ENCODE measurements around the gene BRD1. TPM values are rescaled to one million over a fixed set of nuclear protein-coding genes. Genes with fewer than 3 reads are reported as not detected.

BRD1 gene
- total and polyA plus RNA-seq, 3 donors from 2014 or later = 113 to 122 (median 114) TPM

DNA sequence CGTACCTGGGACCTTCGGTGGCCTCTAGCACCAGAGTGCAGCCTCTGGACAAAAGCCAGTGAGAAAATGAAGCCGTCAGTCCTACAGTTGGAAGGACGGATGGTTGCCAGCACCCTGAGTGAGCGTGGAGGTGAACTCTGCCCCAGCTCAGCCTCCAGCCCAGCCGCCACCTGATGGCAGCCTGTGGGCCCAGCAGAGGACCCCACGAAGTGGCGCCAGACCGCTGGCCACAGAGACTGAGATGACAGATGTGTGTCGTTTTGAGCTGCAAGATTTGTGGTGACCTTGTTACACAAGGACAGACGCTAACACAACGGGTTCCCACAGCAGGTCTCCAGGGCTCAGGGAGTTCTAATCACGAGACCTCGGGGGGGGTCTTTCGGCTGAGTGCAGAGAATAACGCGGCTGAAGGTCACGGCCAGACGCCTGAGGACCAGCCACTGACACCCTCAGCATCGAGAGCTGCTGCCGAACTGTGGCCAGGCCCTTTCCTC is 75.0 kb downstream of the BRD1 start:
- WGBS, 2 donors = 55 to 59% methylated on average over 13 to 21 of the region's 21 CpGs
- intact Hi-C loops (cut with DNase I; ENCODE audit: low total_unique reads) = no loop called here
- Histone ChIP-seq H3K4me3 (no peak overlapping the region), H3K27ac (no peak overlapping the region), H3K4me1 (no peaks in the 10 kb centered on the region), H3K36me3 (ENCODE audit: low read depth, missing control alignments) (no peaks in the 10 kb centered on the region), H3K27me3 (no peaks in the 10 kb centered on the region), H3K9me3 (no peaks in the 10 kb centered on the region)
- DNase-seq = no peak
- TF ChIP-seq, protein P1, sequence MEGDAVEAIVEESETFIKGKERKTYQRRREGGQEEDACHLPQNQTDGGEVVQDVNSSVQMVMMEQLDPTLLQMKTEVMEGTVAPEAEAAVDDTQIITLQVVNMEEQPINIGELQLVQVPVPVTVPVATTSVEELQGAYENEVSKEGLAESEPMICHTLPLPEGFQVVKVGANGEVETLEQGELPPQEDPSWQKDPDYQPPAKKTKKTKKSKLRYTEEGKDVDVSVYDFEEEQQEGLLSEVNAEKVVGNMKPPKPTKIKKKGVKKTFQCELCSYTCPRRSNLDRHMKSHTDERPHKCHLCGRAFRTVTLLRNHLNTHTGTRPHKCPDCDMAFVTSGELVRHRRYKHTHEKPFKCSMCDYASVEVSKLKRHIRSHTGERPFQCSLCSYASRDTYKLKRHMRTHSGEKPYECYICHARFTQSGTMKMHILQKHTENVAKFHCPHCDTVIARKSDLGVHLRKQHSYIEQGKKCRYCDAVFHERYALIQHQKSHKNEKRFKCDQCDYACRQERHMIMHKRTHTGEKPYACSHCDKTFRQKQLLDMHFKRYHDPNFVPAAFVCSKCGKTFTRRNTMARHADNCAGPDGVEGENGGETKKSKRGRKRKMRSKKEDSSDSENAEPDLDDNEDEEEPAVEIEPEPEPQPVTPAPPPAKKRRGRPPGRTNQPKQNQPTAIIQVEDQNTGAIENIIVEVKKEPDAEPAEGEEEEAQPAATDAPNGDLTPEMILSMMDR (IDR thresholded peaks at IDR 0.05) = no peak
- TF ChIP-seq POLR2A (IDR thresholded peaks at IDR 0.05) = no peak

DNA sequence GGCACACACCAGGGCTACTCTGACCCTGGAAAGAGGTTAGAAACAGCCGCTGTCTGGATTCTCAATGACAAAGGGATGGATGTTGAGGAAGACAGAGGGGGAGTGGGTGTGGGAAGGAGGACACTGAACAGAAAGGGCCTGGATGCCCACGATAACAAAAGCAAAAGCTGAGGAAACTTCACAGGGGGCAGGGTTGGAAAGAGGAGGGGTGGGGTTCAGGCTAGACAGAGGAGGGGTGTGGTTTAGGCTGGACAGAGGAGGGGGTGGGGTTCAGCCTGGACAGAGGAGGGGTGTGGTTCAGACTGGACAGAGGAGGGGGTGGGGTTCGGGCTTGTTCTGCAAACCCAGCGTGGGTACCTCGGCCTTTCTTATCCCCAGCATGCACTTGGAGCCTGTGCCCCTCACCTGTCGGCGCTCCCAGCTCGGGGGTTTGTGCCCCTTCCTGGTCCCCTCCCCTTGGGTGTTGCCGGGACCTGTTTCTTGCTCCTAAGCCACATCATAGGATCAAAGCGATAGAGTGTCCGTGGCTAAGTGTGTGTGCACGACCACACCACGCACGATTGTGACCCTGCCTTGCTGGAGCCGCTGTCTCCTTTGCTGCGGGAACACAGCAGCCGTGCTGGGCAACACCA is 75.6 kb downstream of the BRD1 start:
- TF ChIP-seq, protein P1 (IDR thresholded peaks at IDR 0.05) = no peak
- no peak for TF ChIP-seq POLR2A (IDR thresholded peaks at IDR 0.05)

DNA sequence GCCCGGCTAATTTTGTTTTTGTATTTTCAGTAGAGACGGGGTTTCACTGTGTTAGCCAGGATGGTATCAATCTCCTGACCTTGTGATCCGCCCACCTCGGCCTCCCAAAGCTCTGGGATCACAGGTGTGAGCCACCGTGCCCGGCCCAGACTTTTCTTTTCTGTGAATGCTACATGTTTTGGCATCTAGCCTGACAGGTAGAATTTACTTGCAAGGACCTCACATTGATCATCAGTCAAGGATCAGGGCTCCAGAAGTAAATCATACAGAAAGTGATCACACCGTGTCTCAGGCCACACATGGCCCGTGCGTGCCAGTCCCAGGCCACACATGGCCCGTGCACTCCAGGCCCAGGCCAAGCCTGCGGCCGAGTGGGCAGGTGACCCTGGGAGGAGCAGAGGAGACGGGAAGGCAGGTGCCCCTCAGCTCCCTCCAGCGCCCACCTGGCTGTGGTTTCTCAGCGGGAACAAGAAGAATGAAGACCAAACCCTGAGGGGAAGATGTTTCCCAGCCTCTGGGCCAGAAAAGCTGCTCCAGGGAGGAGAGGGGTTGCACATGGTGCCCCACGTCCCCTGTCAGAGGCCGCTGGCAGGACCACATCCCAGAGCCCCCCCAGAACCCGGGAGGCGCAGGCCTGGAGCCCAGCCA is 76.2 kb downstream of the BRD1 start:
- no peaks in the 10 kb centered on the region for H3K36me3 ChIP-seq (ENCODE audit: low read depth, missing control alignments)
- no peak overlapping the region for H3K4me3 ChIP-seq
- DNase-seq = no peak
- WGBS, 2 donors = 79 to 89% methylated on average over 14 to 19 of the region's 19 CpGs
- no peaks in the 10 kb centered on the region for H3K27me3 ChIP-seq
- intact Hi-C loops (cut with DNase I; ENCODE audit: low total_unique reads) = no loop called here
- H3K27ac ChIP-seq = no peak overlapping the region
- H3K4me1 ChIP-seq = no peaks in the 10 kb centered on the region
- H3K9me3 ChIP-seq = no peaks in the 10 kb centered on the region
- TF ChIP-seq POLR2A (IDR thresholded peaks at IDR 0.05) = no peak
- TF ChIP-seq, protein P1 (IDR thresholded peaks at IDR 0.05) = no peak

More for the DNA sequence above, 75.6 kb downstream of the BRD1 start:
- Histone ChIP-seq H3K4me3 (no peak overlapping the region), H3K27me3 (no peaks in the 10 kb centered on the region), H3K27ac (no peak overlapping the region), H3K4me1 (no peaks in the 10 kb centered on the region), H3K36me3 (ENCODE audit: low read depth, missing control alignments) (no peaks in the 10 kb centered on the region), H3K9me3 (no peaks in the 10 kb centered on the region)
- 87 to 89% methylated on average over 15 to 17 of the region's 17 CpGs for WGBS, 2 donors
- intact Hi-C loops (cut with DNase I; ENCODE audit: low total_unique reads) = no loop called here
- DNase-seq = no peak

DNA sequence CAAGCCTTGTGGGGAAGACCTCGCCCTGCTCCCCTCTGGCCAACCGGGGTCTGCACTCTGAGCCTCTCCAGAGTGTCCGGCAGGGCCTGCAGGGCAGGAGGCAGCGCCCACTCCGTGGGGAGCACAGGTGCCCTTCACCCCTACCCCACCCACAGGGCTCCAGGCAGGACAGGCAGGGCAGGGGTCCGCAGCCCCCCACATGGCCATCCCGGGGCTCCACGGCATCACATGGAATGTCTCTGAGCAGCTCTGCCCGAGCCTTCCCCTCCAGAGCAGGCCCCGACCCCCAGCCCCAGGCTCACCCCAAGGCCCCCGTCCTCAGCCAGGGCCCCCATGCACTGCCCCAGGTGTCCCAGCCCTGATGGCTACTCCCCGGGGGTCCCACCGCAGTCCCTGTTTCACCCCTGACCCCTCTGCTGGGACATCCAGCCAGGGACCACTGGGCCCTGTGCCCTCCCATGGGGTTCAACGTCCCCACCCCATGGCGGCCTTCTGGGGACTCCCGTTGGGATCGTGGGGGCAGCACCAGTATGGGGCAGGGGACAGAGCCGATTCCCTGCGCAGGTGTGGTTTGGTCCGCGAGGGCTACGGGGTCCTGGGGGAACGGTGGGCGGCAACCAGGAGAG is 77.7 kb downstream of the BRD1 start:
- Histone ChIP-seq H3K9me3 (no peaks in the 10 kb centered on the region), H3K27ac (no peak overlapping the region), H3K4me3 (no peak overlapping the region), H3K4me1 (no peaks in the 10 kb centered on the region), H3K36me3 (ENCODE audit: low read depth, missing control alignments) (no peaks in the 10 kb centered on the region), H3K27me3 (no peaks in the 10 kb centered on the region)
- no peak for DNase-seq
- TF ChIP-seq POLR2A (IDR thresholded peaks at IDR 0.05) = no peak
- TF ChIP-seq, protein P1 (IDR thresholded peaks at IDR 0.05) = no peak
- intact Hi-C loops (cut with DNase I; ENCODE audit: low total_unique reads) = no loop called here
- WGBS, 2 donors = 94 to 97% methylated on average over 11 to 24 of the region's 24 CpGs
